Measurements from ENCODE around the gene KCNK2.

KCNK2 gene

GRCh38 chr1:215198021-215198420, 115.5 kb downstream of the KCNK2 start:
- Histone ChIP-seq H3K27me3 (ENCODE audit: insufficient read depth, low read length, poor library complexity) (no peaks in the 10 kb centered on the region), H2AFZ (ENCODE audit: low read depth, low read length) (no peak overlapping the region), H3K4me2 (ENCODE audit: insufficient read depth, low read length) (no peak overlapping the region), H3K79me2 (ENCODE audit: insufficient read depth, low read length) (no peaks in the 10 kb centered on the region), H3K36me3 (ENCODE audit: insufficient read depth, low read length) (no peaks in the 10 kb centered on the region), H3K4me1 (ENCODE audit: insufficient read depth, low read length) (no peaks in the 10 kb centered on the region), H4K20me1 (ENCODE audit: insufficient read depth, low read length) (no peaks in the 10 kb centered on the region), H3K9ac (ENCODE audit: low read depth, low read length) (no peak overlapping the region), H3K27ac (ENCODE audit: low read length) (no peak overlapping the region), H3K4me3 (ENCODE audit: low read depth in 1 of 2, low read length in 2 of 2) (no peak overlapping the region), H3K9me3 (ENCODE audit: insufficient read depth, low read length, severe bottlenecking) (no peaks in the 10 kb centered on the region)
- no peak for TF ChIP-seq CTCF (IDR thresholded peaks at IDR 0.05; ENCODE audit: borderline replicate concordance, extremely low read depth, low read length, poor library complexity, severe bottlenecking)
- TF ChIP-seq EZH2 (IDR thresholded peaks at IDR 0.05; ENCODE audit: borderline replicate concordance, low read depth, low read length, severe bottlenecking) = no peak
- no peak for DNase-seq
- ATAC-seq (ENCODE audit: insufficient read depth, low read depth) = no peak

- TF ChIP-seq EZH2 (IDR thresholded peaks at IDR 0.05; ENCODE audit: borderline replicate concordance, low read depth, low read length, severe bottlenecking) (no peak), CTCF (IDR thresholded peaks at IDR 0.05; ENCODE audit: borderline replicate concordance, extremely low read depth, low read length, poor library complexity, severe bottlenecking) (no peak)
- H3K36me3 ChIP-seq (ENCODE audit: insufficient read depth, low read length) = no peaks in the 10 kb centered on the region
- H3K4me3 ChIP-seq (ENCODE audit: low read depth in 1 of 2, low read length in 2 of 2) = no peak overlapping the region
- H3K4me1 ChIP-seq (ENCODE audit: insufficient read depth, low read length) = no peaks in the 10 kb centered on the region
- H4K20me1 ChIP-seq (ENCODE audit: insufficient read depth, low read length) = no peaks in the 10 kb centered on the region
- ATAC-seq (ENCODE audit: insufficient read depth, low read depth) = no peak
- H2AFZ ChIP-seq (ENCODE audit: low read depth, low read length) = no peak overlapping the region
- H3K27me3 ChIP-seq (ENCODE audit: insufficient read depth, low read length, poor library complexity) = no peaks in the 10 kb centered on the region
- DNase-seq = no peak
- no peaks in the 10 kb centered on the region for H3K9me3 ChIP-seq (ENCODE audit: insufficient read depth, low read length, severe bottlenecking)
- no peak overlapping the region for H3K4me2 ChIP-seq (ENCODE audit: insufficient read depth, low read length)
- H3K79me2 ChIP-seq (ENCODE audit: insufficient read depth, low read length) = no peaks in the 10 kb centered on the region
- H3K9ac ChIP-seq (ENCODE audit: low read depth, low read length) = no peak overlapping the region
- no peak overlapping the region for H3K27ac ChIP-seq (ENCODE audit: low read length)
Measured at GRCh38 chr1:215200121-215200520, 117.6 kb downstream of the KCNK2 start.

- ATAC-seq (ENCODE audit: insufficient read depth, low read depth) (no peak), DNase-seq (no peak)
- TF ChIP-seq EZH2 (IDR thresholded peaks at IDR 0.05; ENCODE audit: borderline replicate concordance, low read depth, low read length, severe bottlenecking) (no peak), CTCF (IDR thresholded peaks at IDR 0.05; ENCODE audit: borderline replicate concordance, extremely low read depth, low read length, poor library complexity, severe bottlenecking) (no peak)
- no peak overlapping the region for H2AFZ ChIP-seq (ENCODE audit: low read depth, low read length)
- H3K9ac ChIP-seq (ENCODE audit: low read depth, low read length) = no peak overlapping the region
- no peak overlapping the region for H3K27ac ChIP-seq (ENCODE audit: low read length)
- no peaks in the 10 kb centered on the region for H3K36me3 ChIP-seq (ENCODE audit: insufficient read depth, low read length)
- no peaks in the 10 kb centered on the region for H3K79me2 ChIP-seq (ENCODE audit: insufficient read depth, low read length)
- H3K4me3 ChIP-seq (ENCODE audit: low read depth in 1 of 2, low read length in 2 of 2) = no peak overlapping the region
- H3K4me2 ChIP-seq (ENCODE audit: insufficient read depth, low read length) = no peak overlapping the region
- H4K20me1 ChIP-seq (ENCODE audit: insufficient read depth, low read length) = no peaks in the 10 kb centered on the region
- no peaks in the 10 kb centered on the region for H3K9me3 ChIP-seq (ENCODE audit: insufficient read depth, low read length, severe bottlenecking)
- H3K4me1 ChIP-seq (ENCODE audit: insufficient read depth, low read length) = no peaks in the 10 kb centered on the region
- no peaks in the 10 kb centered on the region for H3K27me3 ChIP-seq (ENCODE audit: insufficient read depth, low read length, poor library complexity)
Measured at GRCh38 chr1:215201283-215201682, 118.7 kb downstream of the KCNK2 start.

GRCh38 chr1:215202868-215203267, 120.3 kb downstream of the KCNK2 start:
- H3K36me3 ChIP-seq (ENCODE audit: insufficient read depth, low read length) = no peaks in the 10 kb centered on the region
- H3K9me3 ChIP-seq (ENCODE audit: insufficient read depth, low read length, severe bottlenecking) = no peaks in the 10 kb centered on the region
- no peak overlapping the region for H3K27ac ChIP-seq (ENCODE audit: low read length)
- no peak overlapping the region for H3K9ac ChIP-seq (ENCODE audit: low read depth, low read length)
- H4K20me1 ChIP-seq (ENCODE audit: insufficient read depth, low read length) = no peaks in the 10 kb centered on the region
- H3K27me3 ChIP-seq (ENCODE audit: insufficient read depth, low read length, poor library complexity) = no peaks in the 10 kb centered on the region
- H3K4me3 ChIP-seq (ENCODE audit: low read depth in 1 of 2, low read length in 2 of 2) = no peak overlapping the region
- no peaks in the 10 kb centered on the region for H3K4me1 ChIP-seq (ENCODE audit: insufficient read depth, low read length)
- H3K4me2 ChIP-seq (ENCODE audit: insufficient read depth, low read length) = no peak overlapping the region
- no peak overlapping the region for H2AFZ ChIP-seq (ENCODE audit: low read depth, low read length)
- DNase-seq = no peak
- no peaks in the 10 kb centered on the region for H3K79me2 ChIP-seq (ENCODE audit: insufficient read depth, low read length)
- no peak for ATAC-seq (ENCODE audit: insufficient read depth, low read depth)
- TF ChIP-seq CTCF (IDR thresholded peaks at IDR 0.05; ENCODE audit: borderline replicate concordance, extremely low read depth, low read length, poor library complexity, severe bottlenecking) (no peak), EZH2 (IDR thresholded peaks at IDR 0.05; ENCODE audit: borderline replicate concordance, low read depth, low read length, severe bottlenecking) (no peak)
